K562 (cell line): ENCODE data around the gene DNAJC15.

ENCODE experiments used
- CBFB ChIP-seq: sonication (generic); formaldehyde crosslinking; IDR thresholded peaks from 2 replicates; pipeline ENCODE4 v1.4.0; 2020; ENCODE audit warnings: mild to moderate bottlenecking, missing genetic modification reagents
- CHCHD3 ChIP-seq: fragments of 250-450 bp; sonication (Bioruptor Pico); IDR thresholded peaks from 2 replicates; pipeline ENCODE4 v2.1.2; 2022; ENCODE audit warnings: mild to moderate bottlenecking
- CTCF ChIP-seq, 3 experiments: IDR thresholded peaks in 2 of 3; conservative IDR thresholded peaks in 1 of 3; 2 replicates each; pipeline ENCODE4 v1.5.1; 2011 to 2012; ENCODE audit warnings: low read length in 3 of 3, mild to moderate bottlenecking in 3 of 3, control low read depth in 2 of 3, improper control_type of control experiment in 1 of 3, inconsistent platforms in 1 of 3, low read depth in 1 of 3, mixed read lengths in 1 of 3, moderate library complexity in 1 of 3; ENCODE audit not compliant: insufficient read depth in 2 of 3
- ELF2 ChIP-seq: fragments of 250-450 bp; sonication (Bioruptor Pico); IDR thresholded peaks from 2 replicates; pipeline ENCODE4 v1.5.0; 2021; ENCODE audit warnings: mild to moderate bottlenecking
- MAFG ChIP-seq: fragments of 450-650 bp; conservative IDR thresholded peaks from 2 replicates; pipeline ENCODE4 v1.6.1; 2016; ENCODE audit warnings: missing genetic modification characterization, missing compliant biosample characterization
- NRF1 ChIP-seq, 2 experiments: fragments of 450-650 bp; IDR thresholded peaks in 1 of 2; conservative IDR thresholded peaks in 1 of 2; 2 replicates each; pipeline ENCODE4 v1.6.1; 2014; ENCODE audit warnings: mild to moderate bottlenecking in 2 of 2
- POLR2AphosphoS5 ChIP-seq: IDR thresholded peaks from 2 replicates; pipeline ENCODE4 v1.6.1; 2011; ENCODE audit warnings: mild to moderate bottlenecking, low read depth, low read length, moderate library complexity; ENCODE audit not compliant: control insufficient read depth, insufficient read depth
- POLR3A ChIP-seq: IDR thresholded peaks from 2 replicates; pipeline ENCODE4 v1.6.1; 2011; ENCODE audit warnings: borderline replicate concordance, mild to moderate bottlenecking, moderate library complexity; ENCODE audit not compliant: insufficient read length, insufficient read depth; ENCODE audit errors: extremely low read depth
- RAD21 ChIP-seq, 2 experiments: fragments of 250-450 bp in 1 of 2; fragments of 450-650 bp in 1 of 2; sonication (Bioruptor Pico) in 1 of 2; formaldehyde crosslinking in 1 of 2; IDR thresholded peaks in 1 of 2; conservative IDR thresholded peaks in 1 of 2; 2 replicates each; pipeline versions ENCODE4 v1.4.0 to v1.8.0; 2020 to 2022; ENCODE audit warnings: mild to moderate bottlenecking in 2 of 2, moderate library complexity in 1 of 2
- RFX5 ChIP-seq: IDR thresholded peaks from 2 replicates; pipeline ENCODE4 v1.6.1; 2011; ENCODE audit warnings: low read depth, mild to moderate bottlenecking, improper control_type of control experiment, low read length
- SMAD2 ChIP-seq: fragments of 150-350 bp; IDR thresholded peaks from 2 replicates; pipeline ENCODE4 v1.6.1; 2014; ENCODE audit warnings: low read depth, mild to moderate bottlenecking, low read length
- ZBTB26 ChIP-seq: fragments of 450-650 bp; formaldehyde crosslinking; IDR thresholded peaks from 2 replicates; pipeline ENCODE4 v1.4.0; 2022; ENCODE audit warnings: missing genetic modification characterization

GRCh38 chr13:43005460-43006236, 17.7 kb upstream of the DNAJC15 start:
- no peak for TF ChIP-seq SMAD2
- no peak for TF ChIP-seq CHCHD3
- no peak for TF ChIP-seq POLR2AphosphoS5
- no peak for TF ChIP-seq NRF1 (conservative IDR thresholded peaks at IDR 0.05 in 1 of 2, IDR thresholded peaks at IDR 0.05 in 1 of 2)
- TF ChIP-seq POLR3A = no peak
- TF ChIP-seq CBFB (CRISPR knock-in tag) = no peak
- no peak for TF ChIP-seq CTCF (IDR thresholded peaks at IDR 0.05 in 2 of 3, conservative IDR thresholded peaks at IDR 0.05 in 1 of 3; ENCODE audit: insufficient read depth in 2 of 3, low read depth in 1 of 3, low read length in 3 of 3)
- TF ChIP-seq ELF2 (CRISPR knock-in tag) = no peak
- no peak for TF ChIP-seq ZBTB26
- TF ChIP-seq RFX5 = no peak
- no peak for TF ChIP-seq MAFG (tag)
- no peak for TF ChIP-seq RAD21 (CRISPR knock-in tag; conservative IDR thresholded peaks at IDR 0.05 in 1 of 2, IDR thresholded peaks at IDR 0.05 in 1 of 2)
